T-cell (primary cell): ENCODE measurements around the gene SMARCA4. TPM values are rescaled to one million over a fixed set of nuclear protein-coding genes. Genes with fewer than 3 reads are reported as not detected.

Source experiments
- ATAC-seq, 4 experiments: fragments of 200-7000 bp in 3 of 4; fragments of 150-1000 bp in 1 of 4; cut with Tn5 transposase; replicated peaks in 1 of 4; 1 replicate in 3 of 4; 2 replicates in 1 of 4; pipeline ENCODE4 v1.10.0; 2021; ENCODE audit warnings: moderate library complexity in 3 of 4, mild to moderate bottlenecking in 2 of 4, moderate number of reproducible peaks in 1 of 4
- CTCF ChIA-PET, 2 donors: fragments of 300-600 bp; sonication (Branson Sonifier 250); formaldehyde crosslinking; loops; one replicate each; lab custom pipeline; 2022; ENCODE audit warnings: antibody characterized with exemption in 2 of 2; lab: Charles Lee
- POLR2A ChIA-PET, 2 donors: fragments of 300-600 bp; sonication (Branson Sonifier 250); formaldehyde crosslinking; loops; one replicate each; lab custom pipeline; 2022; ENCODE audit warnings: antibody characterized with exemption in 2 of 2; lab: Charles Lee
- DNase-seq, 35 experiments: peaks; one replicate each; pipeline versions ENCODE4 v3.0.0 to v3.0.0-alpha.2; 2013 to 2023
- H3K27ac ChIP-seq: one replicate; pipeline ENCODE4 v1.5.1; 2013; ENCODE audit warnings: low read length
- H3K27me3 ChIP-seq, 2 experiments: replicated peaks in 1 of 2; 1 replicate in 1 of 2; 2 replicates in 1 of 2; pipeline versions ENCODE4 v1.6.1 to v1.7.0; 2013; ENCODE audit warnings: low read length in 1 of 2, mixed read lengths in 1 of 2; ENCODE audit not compliant: control insufficient read depth in 2 of 2, insufficient read depth in 2 of 2; ENCODE audit errors: extremely low read depth in 1 of 2
- H3K36me3 ChIP-seq, 2 donors: 1 replicate in 1 of 2; 2 replicates in 1 of 2; pipeline versions ENCODE4 v1.6.1 to v1.7.0; 2013; ENCODE audit warnings: low read length in 1 of 2; ENCODE audit not compliant: control insufficient read depth in 2 of 2, insufficient read depth in 1 of 2; ENCODE audit errors: extremely low read depth in 1 of 2
- H3K4me1 ChIP-seq, 2 experiments: 1 replicate in 1 of 2; 2 replicates in 1 of 2; pipeline versions ENCODE4 v1.6.1 to v1.7.0; 2013; ENCODE audit warnings: low read length in 2 of 2, mixed read lengths in 1 of 2; ENCODE audit not compliant: insufficient read depth in 2 of 2, control insufficient read depth in 1 of 2; ENCODE audit errors: extremely low read depth in 1 of 2
- H3K4me3 ChIP-seq, 2 donors: 1 replicate in 1 of 2; 2 replicates in 1 of 2; pipeline versions ENCODE4 v1.5.1 to v1.7.0; 2013; ENCODE audit warnings: mild to moderate bottlenecking in 2 of 2, low read length in 1 of 2, moderate library complexity in 1 of 2; ENCODE audit not compliant: control insufficient read depth in 1 of 2; ENCODE audit errors: extremely low read depth in 1 of 2
- H3K9me3 ChIP-seq: 2 replicates; pipeline ENCODE4 v1.7.0; 2013
- H3K27ac Mint-ChIP-seq, 2 donors: one replicate each; pipeline ENCODE4 v1.8.0; 2020 to 2021; ENCODE audit warnings: mild to moderate bottlenecking in 2 of 2, mixed read lengths in 2 of 2
- H3K27me3 Mint-ChIP-seq, 2 donors: one replicate each; pipeline ENCODE4 v1.8.0; 2021 to 2022; ENCODE audit warnings: mixed read lengths in 2 of 2
- H3K36me3 Mint-ChIP-seq: one replicate; pipeline ENCODE4 v1.8.0; 2021; ENCODE audit warnings: mixed read lengths
- H3K4me1 Mint-ChIP-seq, 3 donors: one replicate each; pipeline ENCODE4 v1.8.0; 2020 to 2022; ENCODE audit warnings: mixed read lengths in 3 of 3, mild to moderate bottlenecking in 1 of 3
- H3K4me3 Mint-ChIP-seq, 3 donors: one replicate each; pipeline ENCODE4 v1.8.0; 2020 to 2022; ENCODE audit warnings: mild to moderate bottlenecking in 3 of 3, mixed read lengths in 3 of 3, moderate library complexity in 3 of 3
- H3K9me3 Mint-ChIP-seq, 3 donors: one replicate each; pipeline ENCODE4 v1.8.0; 2020 to 2022; ENCODE audit warnings: mixed read lengths in 3 of 3
- WGBS: methylation state at CpG from one replicate; pipeline ENCODE4 v1.1.5; 2013; ENCODE audit warnings: missing lambda C conversion rate; ENCODE audit not compliant: insufficient coverage; 5-methylcytosine and 5-hydroxymethylcytosine counted together
- total RNA-seq, 35 experiments: library from RNA in 6 of 35; stranded (reverse) in 6 of 35; fragments of 120-200 nt in 1 of 35; gene quantifications; one replicate each; pipeline versions ENCODE4 v1.2.1 to v1.2.4 and lab custom pipeline; 2013 to 2026

SMARCA4 gene
- total RNA-seq, 5 donors from 2014 or later (not counting 1 experiment from before 2014, with no cell fraction given): 93.4 to 114 (median 109) TPM

GRCh38 chr19:11046605-11047354, 86.0 kb downstream of the SMARCA4 start:
- peaks cover 34 to 45% (median 34%) of the 10 kb centered on the region in 3 donors for H3K4me1 Mint-ChIP-seq
- 94% methylated on average over 9 of the region's 14 CpGs for WGBS
- DNase-seq (no peak), ATAC-seq (no peak)
- H3K27me3 Mint-ChIP-seq: no peaks in the 10 kb centered on the region
- CTCF ChIA-PET: interaction anchor here in 1 of 2 donors (0.7 kb wide), 1 partner anchor 91 kb away, joined by 6 read pairs; no protein-coding TSS in a partner anchor
- no peak overlapping the region for H3K4me3 ChIP-seq
- POLR2A ChIA-PET: no interaction called here
- H3K27me3 ChIP-seq: no peaks in the 10 kb centered on the region
- H3K27ac ChIP-seq: no peak overlapping the region
- peaks cover 9 to 26% of the 10 kb centered on the region in 2 donors for H3K36me3 ChIP-seq
- no peaks in the 10 kb centered on the region for H3K9me3 ChIP-seq
- H3K36me3 Mint-ChIP-seq: peaks cover 25% of the 10 kb centered on the region
- H3K4me3 Mint-ChIP-seq: no peak overlapping the region
- no peaks in the 10 kb centered on the region for H3K9me3 Mint-ChIP-seq
- H3K4me1 ChIP-seq: peaks cover 20 to 40% of the 10 kb centered on the region in 2 experiments
- peak overlapping the region; percentile 59 to 70 for H3K27ac Mint-ChIP-seq

GRCh38 chr19:11047866-11048265, 87.0 kb downstream of the SMARCA4 start:
- no peak for ATAC-seq
- peak overlapping the region; percentile 44 for H3K27ac ChIP-seq
- no peaks in the 10 kb centered on the region for H3K9me3 Mint-ChIP-seq

GRCh38 chr19:11050323-11051114, 89.7 kb downstream of the SMARCA4 start:
- Mint-ChIP-seq H3K36me3 (peaks cover 3% of the 10 kb centered on the region), H3K9me3 (no peaks in the 10 kb centered on the region), H3K27me3 (no peaks in the 10 kb centered on the region), H3K4me3 (peak overlapping the region in 1 of 3 donors; percentile 77), H3K27ac (peak overlapping the region; percentile 97 to 99), H3K4me1 (peaks cover 41 to 62% (median 43%) of the 10 kb centered on the region in 3 donors)
- Histone ChIP-seq H3K27me3 (no peaks in the 10 kb centered on the region), H3K36me3 (peaks cover 2 to 16% of the 10 kb centered on the region in 2 donors), H3K4me1 (peaks cover 20 to 52% of the 10 kb centered on the region in 2 experiments), H3K27ac (peak overlapping the region; percentile 69), H3K9me3 (no peaks in the 10 kb centered on the region), H3K4me3 (no peak overlapping the region)
- DNase-seq (no peak), ATAC-seq (no peak)
- WGBS: 88% methylated on average over 9 of the region's 9 CpGs
- CTCF ChIA-PET: interaction anchor here in 1 of 2 donors (1.1 kb wide), 1 partner anchor 15 kb away, joined by 4 read pairs; no protein-coding TSS in a partner anchor
- POLR2A ChIA-PET: no interaction called here

More at GRCh38 chr19:11047866-11048265, 87.0 kb downstream of the SMARCA4 start:
- H3K4me1 ChIP-seq: peaks cover 20 to 51% of the 10 kb centered on the region in 2 experiments
- H3K27me3 ChIP-seq: no peaks in the 10 kb centered on the region
- no peaks in the 10 kb centered on the region for H3K9me3 ChIP-seq
- CTCF ChIA-PET: no interaction called here
- H3K27me3 Mint-ChIP-seq: no peaks in the 10 kb centered on the region
- H3K36me3 Mint-ChIP-seq: peaks cover 19% of the 10 kb centered on the region
- no CpG with 5 or more reads among the region's 4 CpGs for WGBS
- peaks cover 16% of the 10 kb centered on the region in 2 donors for H3K36me3 ChIP-seq
- peak overlapping the region; percentile 83 to 91 for H3K27ac Mint-ChIP-seq
- peaks cover 41 to 56% (median 42%) of the 10 kb centered on the region in 3 donors for H3K4me1 Mint-ChIP-seq
- no peak overlapping the region for H3K4me3 Mint-ChIP-seq
- no peak overlapping the region for H3K4me3 ChIP-seq
- POLR2A ChIA-PET: no interaction called here
- no peak for DNase-seq

GRCh38 chr19:11053817-11054195, 93.0 kb downstream of the SMARCA4 start:
- ChIA-PET CTCF (no interaction called here), POLR2A (interaction anchor here in 1 of 2 donors (0.5 kb wide), 1 partner anchor 40 kb away, joined by 4 read pairs; no protein-coding TSS in a partner anchor)
- H3K4me1 ChIP-seq: peaks cover 16 to 41% of the 10 kb centered on the region in 2 experiments
- Mint-ChIP-seq H3K27me3 (no peaks in the 10 kb centered on the region), H3K4me3 (no peak overlapping the region), H3K27ac (peak overlapping the region in 1 of 2 donors; percentile 61), H3K4me1 (peaks cover 32 to 42% (median 32%) of the 10 kb centered on the region in 3 donors), H3K36me3 (peaks cover 11% of the 10 kb centered on the region), H3K9me3 (no peaks in the 10 kb centered on the region)
- peaks cover 8 to 12% of the 10 kb centered on the region in 2 donors for H3K36me3 ChIP-seq
- H3K27me3 ChIP-seq: no peaks in the 10 kb centered on the region
- H3K9me3 ChIP-seq: no peaks in the 10 kb centered on the region
- H3K27ac ChIP-seq: no peak overlapping the region
- no peak overlapping the region for H3K4me3 ChIP-seq
- ATAC-seq (no peak), DNase-seq (no peak)
- 94% methylated on average over 3 of the region's 4 CpGs for WGBS

GRCh38 chr19:11054200-11054599, 93.4 kb downstream of the SMARCA4 start:
- H3K36me3 Mint-ChIP-seq: peaks cover 12% of the 10 kb centered on the region
- no peak for ATAC-seq
- Histone ChIP-seq H3K36me3 (peaks cover 9 to 12% of the 10 kb centered on the region in 2 donors), H3K27ac (no peak overlapping the region), H3K4me3 (no peak overlapping the region), H3K4me1 (peaks cover 12 to 37% of the 10 kb centered on the region in 2 experiments), H3K27me3 (no peaks in the 10 kb centered on the region), H3K9me3 (no peaks in the 10 kb centered on the region)
- no peak overlapping the region for H3K4me3 Mint-ChIP-seq
- DNase-seq: no peak
- H3K27me3 Mint-ChIP-seq: no peaks in the 10 kb centered on the region
- 96% methylated on average over 5 of the region's 8 CpGs for WGBS
- CTCF ChIA-PET: no interaction called here
- no peaks in the 10 kb centered on the region for H3K9me3 Mint-ChIP-seq
- POLR2A ChIA-PET: no interaction called here
- peak overlapping the region in 1 of 2 donors; percentile 52 for H3K27ac Mint-ChIP-seq
- H3K4me1 Mint-ChIP-seq: peaks cover 28 to 38% (median 28%) of the 10 kb centered on the region in 3 donors

- ATAC-seq (no peak), DNase-seq (no peak)
- Mint-ChIP-seq H3K27me3 (no peaks in the 10 kb centered on the region), H3K4me1 (peaks cover 23 to 34% (median 24%) of the 10 kb centered on the region in 3 donors), H3K4me3 (no peak overlapping the region), H3K27ac (peak overlapping the region in 1 of 2 donors; percentile 39), H3K36me3 (peaks cover 15% of the 10 kb centered on the region), H3K9me3 (no peaks in the 10 kb centered on the region)
- Histone ChIP-seq H3K27me3 (no peaks in the 10 kb centered on the region), H3K36me3 (peaks cover 10 to 12% of the 10 kb centered on the region in 2 donors), H3K27ac (no peak overlapping the region), H3K4me1 (peaks cover 8 to 33% of the 10 kb centered on the region in 2 experiments), H3K9me3 (no peaks in the 10 kb centered on the region), H3K4me3 (no peak overlapping the region)
- WGBS: 97% methylated on average over 5 of the region's 8 CpGs
- POLR2A ChIA-PET: no interaction called here
- CTCF ChIA-PET: no interaction called here
Measured at GRCh38 chr19:11054628-11055027, 93.8 kb downstream of the SMARCA4 start.
